ENCODE results near the gene STPG3. TPM values are rescaled to one million over a fixed set of nuclear protein-coding genes. Genes with fewer than 3 reads are reported as not detected.

The STPG3 gene
- total and polyA plus RNA-seq, 8 donors = not detected

DNA sequence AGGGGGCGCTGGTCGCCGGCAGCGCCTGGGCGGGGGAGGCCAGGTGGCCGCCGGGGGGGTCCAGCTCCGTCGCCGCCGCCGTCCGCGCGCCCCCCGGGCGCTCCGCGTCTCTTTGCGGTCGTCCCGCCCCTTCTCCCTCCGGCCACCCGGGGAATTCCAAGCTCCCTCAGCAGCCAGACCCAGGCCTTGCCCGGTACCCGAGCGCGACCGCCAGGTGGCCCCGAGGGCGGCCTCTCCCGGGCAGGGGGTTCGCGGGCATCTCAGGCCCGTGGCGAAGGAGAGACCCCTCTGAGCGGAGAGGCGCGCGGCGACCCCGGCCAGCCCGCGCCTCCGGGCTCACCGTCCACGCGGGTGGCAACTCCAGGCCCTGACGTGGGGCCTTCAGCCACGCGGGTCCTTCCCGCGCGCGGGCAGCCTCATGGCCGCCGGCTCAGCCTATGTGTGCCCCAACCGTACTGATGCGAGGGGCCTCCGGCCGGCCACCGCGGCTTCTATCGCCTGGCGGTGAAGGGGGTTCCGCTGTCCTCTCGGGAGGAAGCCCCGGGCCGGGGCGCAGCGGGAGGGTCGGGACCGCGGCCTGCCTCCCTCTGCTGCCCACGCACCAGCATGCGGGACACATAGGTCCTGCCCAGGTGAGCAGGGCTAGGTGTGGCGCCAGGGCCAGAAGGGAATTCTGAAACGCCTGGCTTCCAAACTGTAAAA, 51.5 kb downstream of the STPG3 start:
- peak overlapping the region; percentile 69 to 85 (median 78) for H3K27ac ChIP-seq
- H3K36me3 ChIP-seq = no peaks in the 10 kb centered on the region
- 4 to 15% (median 10%) methylated on average over 31 to 78 of the region's 78 CpGs for WGBS, 5 donors
- intact Hi-C loops (cut with DNase I; ENCODE audit: low total_unique reads) = loop anchor here (10.0 kb wide), 1 partner anchor 102 kb away; no protein-coding TSS in a partner anchor
- H3K27me3 ChIP-seq = peaks cover 7 to 94% (median 45%) of the 10 kb centered on the region in 3 donors
- no peak for DNase-seq
- H3K4me3 ChIP-seq = peak overlapping the region; percentile 43 to 53 (median 45)
- peaks cover 67 to 93% (median 86%) of the 10 kb centered on the region in 4 donors for H3K4me1 ChIP-seq
- TF ChIP-seq POLR2A (IDR thresholded peaks at IDR 0.05) = no peak
- TF ChIP-seq, protein P1, sequence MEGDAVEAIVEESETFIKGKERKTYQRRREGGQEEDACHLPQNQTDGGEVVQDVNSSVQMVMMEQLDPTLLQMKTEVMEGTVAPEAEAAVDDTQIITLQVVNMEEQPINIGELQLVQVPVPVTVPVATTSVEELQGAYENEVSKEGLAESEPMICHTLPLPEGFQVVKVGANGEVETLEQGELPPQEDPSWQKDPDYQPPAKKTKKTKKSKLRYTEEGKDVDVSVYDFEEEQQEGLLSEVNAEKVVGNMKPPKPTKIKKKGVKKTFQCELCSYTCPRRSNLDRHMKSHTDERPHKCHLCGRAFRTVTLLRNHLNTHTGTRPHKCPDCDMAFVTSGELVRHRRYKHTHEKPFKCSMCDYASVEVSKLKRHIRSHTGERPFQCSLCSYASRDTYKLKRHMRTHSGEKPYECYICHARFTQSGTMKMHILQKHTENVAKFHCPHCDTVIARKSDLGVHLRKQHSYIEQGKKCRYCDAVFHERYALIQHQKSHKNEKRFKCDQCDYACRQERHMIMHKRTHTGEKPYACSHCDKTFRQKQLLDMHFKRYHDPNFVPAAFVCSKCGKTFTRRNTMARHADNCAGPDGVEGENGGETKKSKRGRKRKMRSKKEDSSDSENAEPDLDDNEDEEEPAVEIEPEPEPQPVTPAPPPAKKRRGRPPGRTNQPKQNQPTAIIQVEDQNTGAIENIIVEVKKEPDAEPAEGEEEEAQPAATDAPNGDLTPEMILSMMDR (IDR thresholded peaks at IDR 0.05) = peak in 4 of 7 experiments; percentile 9 to 71 (median 52)
- no peak for TF ChIP-seq EP300 (IDR thresholded peaks at IDR 0.05)
- no peaks in the 10 kb centered on the region for H3K9me3 ChIP-seq

Other genes starting within 250 kb of the STPG3 start
- gene ABCA2, start 223.0 kb upstream of the STPG3 start, total RNA-seq = 100 to 1,000 TPM in 1 of 5 donors, 10 to 100 TPM in 3, 1 to 10 TPM in 1; 7.3 to 385 (median 72.8) TPM
- 10 to 100 TPM in 2 of 3 donors, 1 to 10 TPM in 1; 9.3 to 25.5 (median 24.4) TPM for gene ABCA2, start 223.0 kb upstream of the STPG3 start, polyA plus RNA-seq
- 1 to 10 TPM in 1 of 5 donors, under 1 TPM in 1, not detected in 3; 0.37 to 3.9 TPM for gene FUT7, start 219.2 kb upstream of the STPG3 start, total RNA-seq
- under 1 TPM in 2 of 3 donors, not detected in 1; 0.23 to 0.50 TPM for gene FUT7, start 219.2 kb upstream of the STPG3 start, polyA plus RNA-seq
- 100 to 1,000 TPM in 4 of 5 donors, 10 to 100 TPM in 1; 20.0 to 276 (median 189) TPM for gene NPDC1, start 205.1 kb upstream of the STPG3 start, total RNA-seq
- gene NPDC1, start 205.1 kb upstream of the STPG3 start, polyA plus RNA-seq = 100 to 1,000 TPM; 104 to 186 (median 115) TPM
- 10 to 100 TPM in 1 of 5 donors, 1 to 10 TPM in 3, not detected in 1; 2.2 to 11.3 (median 6.7) TPM for gene ENTPD2, start 197.2 kb upstream of the STPG3 start, total RNA-seq
- gene ENTPD2, start 197.2 kb upstream of the STPG3 start, polyA plus RNA-seq = 1 to 10 TPM; 2.0 to 4.8 (median 2.9) TPM
- 10 to 100 TPM in 1 of 5 donors, 1 to 10 TPM in 3, not detected in 1; 2.9 to 84.9 (median 4.4) TPM for gene SAPCD2, start 180.7 kb upstream of the STPG3 start, total RNA-seq
- gene SAPCD2, start 180.7 kb upstream of the STPG3 start, polyA plus RNA-seq = 1 to 10 TPM; 1.7 to 5.0 (median 3.8) TPM
- 10 to 100 TPM in 3 of 5 donors, 1 to 10 TPM in 2; 4.6 to 95.6 (median 22.8) TPM for gene UAP1L1, start 173.8 kb upstream of the STPG3 start, total RNA-seq
- gene UAP1L1, start 173.8 kb upstream of the STPG3 start, polyA plus RNA-seq = 1 to 10 TPM; 4.1 to 7.4 (median 6.0) TPM
- 100 to 1,000 TPM in 1 of 5 donors, 10 to 100 TPM in 3, 1 to 10 TPM in 1; 4.7 to 167 (median 44.6) TPM for gene MAN1B1, start 164.3 kb upstream of the STPG3 start, total RNA-seq
- gene MAN1B1, start 164.3 kb upstream of the STPG3 start, polyA plus RNA-seq = 10 to 100 TPM; 22.8 to 52.6 (median 35.0) TPM
- gene DPP7, start 136.6 kb upstream of the STPG3 start, total RNA-seq = 100 to 1,000 TPM in 3 of 5 donors, 10 to 100 TPM in 2; 25.9 to 251 (median 103) TPM
- gene DPP7, start 136.6 kb upstream of the STPG3 start, polyA plus RNA-seq = 100 to 1,000 TPM; 325 to 346 (median 338) TPM
- under 1 TPM in 1 of 5 donors, not detected in 4; 0.55 TPM for gene GRIN1, start 112.1 kb upstream of the STPG3 start, total RNA-seq
- under 1 TPM in 2 of 3 donors, not detected in 1; 0.25 to 0.31 TPM for gene GRIN1, start 112.1 kb upstream of the STPG3 start, polyA plus RNA-seq
- 100 to 1,000 TPM in 1 of 5 donors, 10 to 100 TPM in 1, 1 to 10 TPM in 1, not detected in 2; 2.6 to 440 (median 11.2) TPM for gene LRRC26, start 81.2 kb upstream of the STPG3 start, total RNA-seq
- gene LRRC26, start 81.2 kb upstream of the STPG3 start, polyA plus RNA-seq = 1 to 10 TPM in 2 of 3 donors, under 1 TPM in 1; 1.00 to 7.7 (median 3.7) TPM
- gene TMEM210, start 79.2 kb upstream of the STPG3 start, total RNA-seq = not detected
- gene TMEM210, start 79.2 kb upstream of the STPG3 start, polyA plus RNA-seq = not detected
- gene ANAPC2, start 62.7 kb upstream of the STPG3 start, total RNA-seq = 100 to 1,000 TPM in 1 of 5 donors, 10 to 100 TPM in 4; 35.8 to 147 (median 42.9) TPM
- gene ANAPC2, start 62.7 kb upstream of the STPG3 start, polyA plus RNA-seq = 10 to 100 TPM; 26.1 to 45.0 (median 40.7) TPM
- 100 to 1,000 TPM in 2 of 5 donors, 10 to 100 TPM in 3; 28.1 to 154 (median 81.4) TPM for gene SSNA1, start 62.6 kb upstream of the STPG3 start, total RNA-seq
- 100 to 1,000 TPM; 118 to 146 (median 135) TPM for gene SSNA1, start 62.6 kb upstream of the STPG3 start, polyA plus RNA-seq
- gene TPRN, start 50.5 kb upstream of the STPG3 start, total RNA-seq = 100 to 1,000 TPM in 1 of 5 donors, 10 to 100 TPM in 3, 1 to 10 TPM in 1; 8.8 to 161 (median 25.0) TPM
- 10 to 100 TPM; 23.5 to 36.9 (median 24.3) TPM for gene TPRN, start 50.5 kb upstream of the STPG3 start, polyA plus RNA-seq
- 10 to 100 TPM; 20.6 to 33.5 (median 28.0) TPM for gene TMEM203, start 45.6 kb upstream of the STPG3 start, total RNA-seq
- 10 to 100 TPM; 29.3 to 37.0 (median 35.6) TPM for gene TMEM203, start 45.6 kb upstream of the STPG3 start, polyA plus RNA-seq
- gene NDOR1, start 45.6 kb upstream of the STPG3 start, total RNA-seq = 100 to 1,000 TPM in 1 of 5 donors, 10 to 100 TPM in 2, 1 to 10 TPM in 1, under 1 TPM in 1; 0.89 to 105 (median 15.5) TPM
- 1 to 10 TPM; 4.6 to 9.5 (median 6.4) TPM for gene NDOR1, start 45.6 kb upstream of the STPG3 start, polyA plus RNA-seq
- gene RNF208, start 29.0 kb upstream of the STPG3 start, total RNA-seq = 10 to 100 TPM in 1 of 5 donors, 1 to 10 TPM in 2, under 1 TPM in 1, not detected in 1; 0.45 to 18.7 (median 3.3) TPM
- 10 to 100 TPM; 11.8 to 13.9 (median 13.9) TPM for gene RNF208, start 29.0 kb upstream of the STPG3 start, polyA plus RNA-seq
- gene CYSRT1, start 26.1 kb upstream of the STPG3 start, total RNA-seq = 1 to 10 TPM in 1 of 5 donors, under 1 TPM in 1, not detected in 3; 0.92 to 3.6 TPM
- 10 to 100 TPM in 1 of 3 donors, 1 to 10 TPM in 2; 2.7 to 47.3 (median 3.4) TPM for gene CYSRT1, start 26.1 kb upstream of the STPG3 start, polyA plus RNA-seq
- not detected for gene RNF224, start 23.8 kb upstream of the STPG3 start, total RNA-seq
- 1 to 10 TPM in 1 of 3 donors, not detected in 2; 1.0 TPM for gene RNF224, start 23.8 kb upstream of the STPG3 start, polyA plus RNA-seq
- gene SLC34A3, start 20.4 kb upstream of the STPG3 start, total RNA-seq = under 1 TPM in 1 of 5 donors, not detected in 4; 0.18 TPM
- gene SLC34A3, start 20.4 kb upstream of the STPG3 start, polyA plus RNA-seq = under 1 TPM in 1 of 3 donors, not detected in 2; 0.53 TPM
- gene TUBB4B, start 10.0 kb upstream of the STPG3 start, total RNA-seq = 100 to 1,000 TPM in 4 of 5 donors, 10 to 100 TPM in 1; 69.4 to 170 (median 115) TPM
- gene TUBB4B, start 10.0 kb upstream of the STPG3 start, polyA plus RNA-seq = 100 to 1,000 TPM; 188 to 292 (median 215) TPM
- 100 to 1,000 TPM in 1 of 5 donors, 10 to 100 TPM in 4; 11.2 to 134 (median 44.9) TPM for gene NELFB, start 4.0 kb downstream of the STPG3 start, total RNA-seq
- gene NELFB, start 4.0 kb downstream of the STPG3 start, polyA plus RNA-seq = 10 to 100 TPM; 29.0 to 38.0 (median 34.2) TPM
- gene TOR4A, start 26.4 kb downstream of the STPG3 start, total RNA-seq = 100 to 1,000 TPM in 1 of 5 donors, 10 to 100 TPM in 3, 1 to 10 TPM in 1; 9.9 to 180 (median 29.9) TPM
- 1 to 10 TPM; 5.9 to 8.9 (median 6.0) TPM for gene TOR4A, start 26.4 kb downstream of the STPG3 start, polyA plus RNA-seq
- gene NRARP, start 51.0 kb downstream of the STPG3 start, total RNA-seq = 100 to 1,000 TPM in 1 of 5 donors, 10 to 100 TPM in 2, 1 to 10 TPM in 2; 1.2 to 323 (median 14.6) TPM
- 1 to 10 TPM; 1.5 to 2.7 (median 2.0) TPM for gene NRARP, start 51.0 kb downstream of the STPG3 start, polyA plus RNA-seq
- 100 to 1,000 TPM in 1 of 5 donors, 10 to 100 TPM in 4; 12.9 to 105 (median 28.1) TPM for gene EXD3, start 171.9 kb downstream of the STPG3 start, total RNA-seq
- gene EXD3, start 171.9 kb downstream of the STPG3 start, polyA plus RNA-seq = 10 to 100 TPM; 17.4 to 27.3 (median 20.7) TPM
- gene NOXA1, start 172.1 kb downstream of the STPG3 start, total RNA-seq = 10 to 100 TPM in 2 of 5 donors, 1 to 10 TPM in 3; 3.5 to 43.2 (median 8.3) TPM
- 10 to 100 TPM; 14.4 to 20.5 (median 15.1) TPM for gene NOXA1, start 172.1 kb downstream of the STPG3 start, polyA plus RNA-seq
- 10 to 100 TPM in 2 of 5 donors, 1 to 10 TPM in 1, under 1 TPM in 2; 0.89 to 37.9 (median 5.9) TPM for gene ENTPD8, start 190.1 kb downstream of the STPG3 start, total RNA-seq
- gene ENTPD8, start 190.1 kb downstream of the STPG3 start, polyA plus RNA-seq = 10 to 100 TPM in 1 of 3 donors, 1 to 10 TPM in 2; 2.8 to 16.2 (median 7.6) TPM
- 10 to 100 TPM; 11.7 to 84.9 (median 56.6) TPM for gene NSMF, start 208.0 kb downstream of the STPG3 start, total RNA-seq
- 10 to 100 TPM; 20.3 to 45.4 (median 28.9) TPM for gene NSMF, start 208.0 kb downstream of the STPG3 start, polyA plus RNA-seq

Measured in stomach (tissue), 9 donors.